Measurements from ENCODE around the gene KCNIP4. TPM values are rescaled to one million over a fixed set of nuclear protein-coding genes. Genes with fewer than 3 reads are reported as not detected.

The KCNIP4 gene
- total and polyA plus RNA-seq, 2 experiments from 2014 or later: 0.14 to 0.63 TPM

- TF ChIP-seq ZNF462 (CRISPR knock-in tag; IDR thresholded peaks at IDR 0.05) (no peak), REST (IDR thresholded peaks at IDR 0.05; ENCODE audit: unreplicated experiment) (no peak), STAT1 (IDR thresholded peaks at IDR 0.05; ENCODE audit: unreplicated experiment) (no peak)
Observed at GRCh38 chr4:21678711-21679110, 269.9 kb downstream of the KCNIP4 start (continued).

GRCh38 chr4:21677173-21677572, 271.4 kb downstream of the KCNIP4 start:
- H3F3A ChIP-seq (replicated peaks; ENCODE audit: low read depth): no peaks in the 10 kb centered on the region
- H3K4me3 Mint-ChIP-seq: no peak overlapping the region
- no peak overlapping the region for H3K4me2 ChIP-seq
- peaks cover 7% of the 10 kb centered on the region; the same call in 1 of the 2 replicates for H3K9me2 ChIP-seq (ENCODE audit: insufficient read depth)
- no peaks in the 10 kb centered on the region for H3K27me3 ChIP-seq (ENCODE audit: insufficient read depth)
- no peak overlapping the region for H3K27ac Mint-ChIP-seq
- DNase-seq (ENCODE audit: low spot score) (no peak), ATAC-seq (no peak)
- no peak overlapping the region for H3K4me3 ChIP-seq
- no peak overlapping the region for H3K27ac ChIP-seq (ENCODE audit: low read depth)
- H3K9me3 Mint-ChIP-seq: no peaks in the 10 kb centered on the region
- H3K36me3 ChIP-seq (ENCODE audit: insufficient read depth): no peaks in the 10 kb centered on the region
- H3K36me3 Mint-ChIP-seq (ENCODE audit: low read depth): no peaks in the 10 kb centered on the region
- no peaks in the 10 kb centered on the region for H3K27me3 Mint-ChIP-seq (ENCODE audit: insufficient read depth, low read depth, poor library complexity)
- H4K20me1 ChIP-seq (replicated peaks; ENCODE audit: insufficient read depth): no peaks in the 10 kb centered on the region
- H2AFZ ChIP-seq: no peak overlapping the region
- no peaks in the 10 kb centered on the region for H3K4me1 ChIP-seq (ENCODE audit: insufficient read depth)
- H3K4me1 Mint-ChIP-seq: no peaks in the 10 kb centered on the region
- no peaks in the 10 kb centered on the region for H3K79me2 ChIP-seq (replicated peaks; ENCODE audit: insufficient read depth)
- no peak for TF ChIP-seq ZNF462 (CRISPR knock-in tag; IDR thresholded peaks at IDR 0.05)
- no peak for TF ChIP-seq ETS1 (IDR thresholded peaks at IDR 0.05)
